GM12878 (cell line): ENCODE data around the gene RFC3. TPM values are rescaled to one million over a fixed set of nuclear protein-coding genes. Genes with fewer than 3 reads are reported as not detected.

Source experiments
- ASH2L ChIP-seq: fragments of 300-600, 200-600 bp; sonication (generic); IDR thresholded peaks from 2 replicates; pipeline ENCODE4 v1.6.1; 2017; ENCODE audit warnings: low read depth, mild to moderate bottlenecking, borderline replicate concordance
- CHD1 ChIP-seq: IDR thresholded peaks from 2 replicates; pipeline ENCODE4 v1.6.1; 2012; ENCODE audit warnings: low read depth, low read length, improper control_type of control experiment
- CHD2 ChIP-seq: IDR thresholded peaks from 2 replicates; pipeline ENCODE4 v1.6.1; 2011; ENCODE audit warnings: low read depth, low read length, improper control_type of control experiment, borderline replicate concordance
- CUX1 ChIP-seq: IDR thresholded peaks from 2 replicates; pipeline ENCODE4 v1.6.1; 2012; ENCODE audit warnings: improper control_type of control experiment, low read depth, low read length; ENCODE audit not compliant: insufficient replicate concordance
- E4F1 ChIP-seq: fragments of 450-650 bp; IDR thresholded peaks from 2 replicates; pipeline ENCODE4 v1.6.1; 2018; ENCODE audit warnings: borderline replicate concordance, mild to moderate bottlenecking; ENCODE audit not compliant: partially characterized antibody
- KAT2A ChIP-seq: conservative IDR thresholded peaks from 2 replicates; pipeline ENCODE4 v1.6.1; 2011; ENCODE audit warnings: low read depth, low read length; ENCODE audit not compliant: control insufficient read depth
- MEF2A ChIP-seq: IDR thresholded peaks from 2 replicates; pipeline ENCODE4 v1.6.1; 2011; ENCODE audit warnings: low read depth, mild to moderate bottlenecking, low read length, moderate library complexity; ENCODE audit not compliant: insufficient read depth
- NFIC ChIP-seq: IDR thresholded peaks from 2 replicates; pipeline ENCODE4 v1.6.1; 2012; ENCODE audit warnings: low read depth, mild to moderate bottlenecking, inconsistent platforms, low read length, moderate library complexity
- NR2F1 ChIP-seq: fragments of 450-650 bp; conservative IDR thresholded peaks from 2 replicates; pipeline ENCODE4 v1.6.1; 2017; ENCODE audit warnings: mild to moderate bottlenecking
- PAX5 ChIP-seq: IDR thresholded peaks from 2 replicates; pipeline ENCODE4 v1.6.1; 2011; ENCODE audit warnings: low read depth, low read length, borderline replicate concordance
- RAD21 ChIP-seq: IDR thresholded peaks from 2 replicates; pipeline ENCODE4 v1.6.1; 2011; ENCODE audit warnings: mild to moderate bottlenecking, low read depth, low read length, moderate library complexity; ENCODE audit not compliant: insufficient read depth
- RB1 ChIP-seq: fragments of 450-650 bp; formaldehyde crosslinking; IDR thresholded peaks from 2 replicates; pipeline ENCODE4 v1.6.1; 2017; ENCODE audit warnings: mild to moderate bottlenecking, borderline replicate concordance
- RBBP5 ChIP-seq: fragments of 200-600 bp; sonication (generic); conservative IDR thresholded peaks from 2 replicates; pipeline ENCODE4 v1.6.1; 2016
- RELA ChIP-seq: fragments of 450-650 bp; IDR thresholded peaks from 2 replicates; pipeline ENCODE4 v1.8.0; 2014; ENCODE audit warnings: borderline replicate concordance; ENCODE audit not compliant: partially characterized antibody
- SMC3 ChIP-seq: IDR thresholded peaks from 2 replicates; pipeline ENCODE4 v1.6.1; 2011; ENCODE audit warnings: low read length, improper control_type of control experiment, borderline replicate concordance
- TCF7 ChIP-seq: IDR thresholded peaks from 2 replicates; pipeline ENCODE4 v1.6.1; 2014; ENCODE audit warnings: antibody characterized with exemption, borderline replicate concordance
- WRNIP1 ChIP-seq: IDR thresholded peaks from 2 replicates; pipeline ENCODE4 v1.6.1; 2011; ENCODE audit warnings: low read depth, low read length, improper control_type of control experiment, borderline replicate concordance
- ZBTB33 ChIP-seq: fragments of 450-650 bp; IDR thresholded peaks from 2 replicates; pipeline ENCODE4 v1.6.1; 2017; ENCODE audit warnings: mild to moderate bottlenecking
- ZNF24 ChIP-seq: fragments of 450-650 bp; IDR thresholded peaks from 2 replicates; pipeline ENCODE4 v1.6.1; 2017; ENCODE audit warnings: antibody characterized with exemption, mild to moderate bottlenecking
- polyA plus RNA-seq, 11 experiments: library from polyadenylated mRNA; depleted of rRNA in 4 of 11; unstranded in 6 of 11; stranded (reverse) in 5 of 11; fragments of >200 nt; fragmentation: Nextera tagmentation in 4 of 11; fragmentation: Illumina TruSeq in 1 of 11; extraction: Ambion mirVana in 4 of 11; extraction: Trizol in 1 of 11; gene quantifications; 1 replicate in 1 of 11; 2 replicates in 10 of 11; pipeline versions ENCODE4 v1.2.1 to v1.2.3, GENCODE V29; 2011 to 2016; ENCODE audit warnings: inconsistent platforms in 2 of 11, missing spikeins in 2 of 11, low read depth in 1 of 11
- total RNA-seq, 4 experiments: library from RNA; depleted of rRNA in 3 of 4; stranded (reverse); fragments of >200 nt in 3 of 4; fragmentation: Illumina TruSeq in 1 of 4; extraction: Trizol in 1 of 4; gene quantifications; 2 replicates each; pipeline versions ENCODE4 v1.2.1 to v1.2.3, GENCODE V29; 2013 to 2021

The RFC3 gene
- total and polyA plus RNA-seq, 10 of the 15 experiments (the other 5 are each of a cell fraction or from before 2014, with no cell fraction given), result 57.6 to 98.9 (median 81.3) TPM

GRCh38 chr13:33817901-33818706 lies at the start of gene RFC3 (continued):
- TF ChIP-seq E4F1 (no peak), CHD1 (no peak), RAD21 (0 out of 2 replicates have a peak, but pooled peaks have one; percentile 3), KAT2A (no peak), ASH2L (no peak; the same call in 1 of the 2 replicates), PAX5 (0 out of 2 replicates have a peak, but pooled peaks have one; percentile 39), ZNF24 (0 out of 2 replicates have a peak, but pooled peaks have one; percentile 3), RELA (peak; percentile 51), NR2F1 (0 out of 2 replicates have a peak, but pooled peaks have one; percentile 39), RB1 (peak; percentile 86; the same call in 1 of the 2 replicates), RBBP5 (no peak), ZBTB33 (no peak), CUX1 (no peak), TCF7 (no peak), MEF2A (no peak), NFIC (peak; percentile 47; the same call in 1 of the 2 replicates), WRNIP1 (no peak), CHD2 (peak; percentile 98), SMC3 (no peak)
